Nephron (organoid): Measurements from ENCODE around the gene SAMM50.

ENCODE experiments used
- H3K27ac Mint-ChIP-seq, 3 experiments: 2 replicates each; pipeline ENCODE4 v1.8.0; 2020; ENCODE audit warnings: mixed read lengths in 3 of 3, mild to moderate bottlenecking in 2 of 3, moderate library complexity in 1 of 3
- H3K27me3 Mint-ChIP-seq: 2 replicates; pipeline ENCODE4 v1.8.0; 2021; ENCODE audit warnings: low read depth, mild to moderate bottlenecking, moderate library complexity, mixed read lengths
- H3K36me3 Mint-ChIP-seq: 2 replicates; pipeline ENCODE4 v1.8.0; 2020; ENCODE audit warnings: low read depth, mixed read lengths
- H3K4me1 Mint-ChIP-seq: 2 replicates; pipeline ENCODE4 v1.8.0; 2020; ENCODE audit warnings: mixed read lengths
- H3K4me3 Mint-ChIP-seq, 3 experiments: 2 replicates each; pipeline ENCODE4 v1.8.0; 2020; ENCODE audit warnings: mild to moderate bottlenecking in 3 of 3, mixed read lengths in 3 of 3, moderate library complexity in 2 of 3
- H3K9me3 Mint-ChIP-seq: 2 replicates; pipeline ENCODE4 v1.8.0; 2020; ENCODE audit warnings: mixed read lengths
- TF ChIP-seq, protein P1 (sequence below), 3 experiments: fragments of 200-600 bp; sonication (generic); IDR thresholded peaks; one replicate each; pipeline ENCODE4 v1.5.0; 2021; ENCODE audit warnings: antibody characterized with exemption in 3 of 3; ENCODE audit not compliant: unreplicated experiment in 3 of 3

SAMM50 gene

DNA sequence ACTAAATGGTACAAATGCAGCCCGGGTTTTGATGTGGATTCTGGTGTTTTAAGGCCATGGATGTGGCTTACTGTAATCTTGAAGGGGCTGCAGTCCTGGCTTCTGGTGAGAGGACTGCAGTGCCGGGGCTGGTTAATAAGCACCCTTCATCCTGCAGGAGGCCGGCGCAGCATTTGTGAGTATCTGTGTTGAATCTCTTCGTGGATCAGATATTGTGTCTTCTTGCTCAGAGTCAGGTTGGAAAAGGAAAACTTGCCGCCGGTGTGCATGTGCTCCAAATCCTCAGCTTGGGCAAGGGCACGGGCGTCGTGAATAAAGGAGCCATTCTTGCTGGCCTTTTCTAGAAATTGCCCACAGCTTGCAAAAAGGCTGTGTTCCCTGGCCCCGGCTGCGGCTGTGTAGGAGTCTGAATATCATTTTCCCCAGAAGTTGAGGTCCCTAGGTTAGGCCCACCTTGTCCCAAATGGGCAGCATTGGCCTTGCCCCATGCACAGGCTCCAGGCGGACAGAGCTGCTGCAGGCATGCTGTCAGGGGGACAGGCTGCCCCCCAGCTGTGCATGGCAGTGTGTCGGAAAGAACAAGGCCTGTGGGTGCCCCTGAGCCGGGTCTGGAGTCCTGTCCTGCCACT lies 39.9 kb downstream of the SAMM50 start:
- Mint-ChIP-seq H3K9me3 (no peaks in the 10 kb centered on the region), H3K27me3 (peaks cover 6% of the 10 kb centered on the region)
- TF ChIP-seq, protein P1, sequence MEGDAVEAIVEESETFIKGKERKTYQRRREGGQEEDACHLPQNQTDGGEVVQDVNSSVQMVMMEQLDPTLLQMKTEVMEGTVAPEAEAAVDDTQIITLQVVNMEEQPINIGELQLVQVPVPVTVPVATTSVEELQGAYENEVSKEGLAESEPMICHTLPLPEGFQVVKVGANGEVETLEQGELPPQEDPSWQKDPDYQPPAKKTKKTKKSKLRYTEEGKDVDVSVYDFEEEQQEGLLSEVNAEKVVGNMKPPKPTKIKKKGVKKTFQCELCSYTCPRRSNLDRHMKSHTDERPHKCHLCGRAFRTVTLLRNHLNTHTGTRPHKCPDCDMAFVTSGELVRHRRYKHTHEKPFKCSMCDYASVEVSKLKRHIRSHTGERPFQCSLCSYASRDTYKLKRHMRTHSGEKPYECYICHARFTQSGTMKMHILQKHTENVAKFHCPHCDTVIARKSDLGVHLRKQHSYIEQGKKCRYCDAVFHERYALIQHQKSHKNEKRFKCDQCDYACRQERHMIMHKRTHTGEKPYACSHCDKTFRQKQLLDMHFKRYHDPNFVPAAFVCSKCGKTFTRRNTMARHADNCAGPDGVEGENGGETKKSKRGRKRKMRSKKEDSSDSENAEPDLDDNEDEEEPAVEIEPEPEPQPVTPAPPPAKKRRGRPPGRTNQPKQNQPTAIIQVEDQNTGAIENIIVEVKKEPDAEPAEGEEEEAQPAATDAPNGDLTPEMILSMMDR (IDR thresholded peaks at IDR 0.05; ENCODE audit: unreplicated experiment in 3 of 3) = no peak

DNA sequence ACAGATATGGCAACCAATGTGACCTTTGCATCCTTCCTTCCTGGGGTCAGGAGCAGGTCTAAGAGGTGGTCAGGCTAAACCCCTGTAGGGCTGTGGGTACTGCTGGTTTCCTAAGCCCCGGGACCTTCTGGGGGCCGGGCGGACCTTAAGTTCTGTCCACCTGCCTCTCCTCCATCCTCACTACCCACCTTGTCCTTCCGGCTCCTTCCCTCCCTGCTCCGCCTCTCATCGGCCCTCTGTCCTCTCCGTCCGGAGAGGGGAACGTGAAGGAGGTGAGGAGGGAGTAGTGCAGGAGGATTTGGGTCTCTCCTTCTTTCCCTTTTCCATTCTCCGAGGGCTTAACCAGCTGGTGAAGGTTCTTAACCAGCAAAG lies 40.5 kb downstream of the SAMM50 start:
- Mint-ChIP-seq H3K36me3 (peaks cover 70% of the 10 kb centered on the region), H3K27me3 (peaks cover 8% of the 10 kb centered on the region), H3K4me1 (peaks cover 32% of the 10 kb centered on the region), H3K4me3 (no peak overlapping the region), H3K27ac (peak overlapping the region in 1 of 3 experiments; percentile 19), H3K9me3 (no peaks in the 10 kb centered on the region)
- TF ChIP-seq, protein P1 (IDR thresholded peaks at IDR 0.05; ENCODE audit: unreplicated experiment in 3 of 3) = no peak

More for the DNA sequence above, 39.9 kb downstream of the SAMM50 start:
- Mint-ChIP-seq H3K36me3 (peaks cover 72% of the 10 kb centered on the region), H3K4me3 (peak overlapping the region in 1 of 3 experiments; percentile 24), H3K4me1 (peaks cover 32% of the 10 kb centered on the region), H3K27ac (peak overlapping the region in 2 of 3 experiments; percentile 16 to 69)

DNA sequence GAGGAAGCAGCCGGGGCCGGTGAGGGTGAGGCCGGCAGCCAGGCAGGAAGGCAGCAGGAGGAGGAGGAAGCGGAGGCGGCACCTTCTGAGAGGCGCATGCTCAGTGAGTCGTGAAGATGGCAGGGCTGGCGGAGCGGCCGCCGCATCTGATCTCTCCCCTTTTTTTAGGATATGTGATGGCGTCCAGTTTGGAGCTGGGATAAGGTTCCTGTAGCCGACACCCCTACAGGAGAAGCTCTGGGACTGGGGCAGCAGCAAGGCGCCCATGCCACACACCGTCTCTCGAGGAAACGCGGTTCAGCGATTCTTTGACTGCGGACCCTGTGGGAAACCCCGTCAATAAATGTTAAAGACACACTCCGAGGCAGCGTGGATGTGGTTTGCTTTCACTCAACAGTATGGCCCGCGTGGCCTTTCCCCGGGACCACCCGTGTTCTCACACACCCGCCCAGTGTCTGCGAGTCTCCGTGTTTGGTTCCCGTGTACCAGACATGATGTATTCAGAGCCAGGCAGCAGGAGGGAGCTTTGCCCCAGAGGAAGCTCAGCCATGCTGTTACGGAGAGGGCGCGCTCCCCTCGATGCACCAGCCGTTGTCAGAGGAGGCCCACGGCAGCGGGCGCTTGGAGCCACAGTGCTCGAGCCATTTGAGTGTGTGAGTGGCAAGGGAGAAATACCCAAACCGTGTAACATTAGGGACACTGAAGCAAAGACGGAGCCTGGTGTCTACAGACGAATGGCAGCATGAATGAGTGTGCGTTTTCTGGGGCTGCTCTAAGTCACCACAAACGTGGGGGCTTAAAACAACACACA lies 41.1 kb downstream of the SAMM50 start:
- H3K4me1 Mint-ChIP-seq = peaks cover 34% of the 10 kb centered on the region
- peak overlapping the region in 2 of 3 experiments; percentile 8 to 23 for H3K4me3 Mint-ChIP-seq
- TF ChIP-seq, protein P1 (IDR thresholded peaks at IDR 0.05; ENCODE audit: unreplicated experiment in 3 of 3) = no peak
- H3K36me3 Mint-ChIP-seq = peaks cover 73% of the 10 kb centered on the region
- H3K27me3 Mint-ChIP-seq = peaks cover 10% of the 10 kb centered on the region
- no peaks in the 10 kb centered on the region for H3K9me3 Mint-ChIP-seq
- peak overlapping the region in 2 of 3 experiments; percentile 55 to 61 for H3K27ac Mint-ChIP-seq

DNA sequence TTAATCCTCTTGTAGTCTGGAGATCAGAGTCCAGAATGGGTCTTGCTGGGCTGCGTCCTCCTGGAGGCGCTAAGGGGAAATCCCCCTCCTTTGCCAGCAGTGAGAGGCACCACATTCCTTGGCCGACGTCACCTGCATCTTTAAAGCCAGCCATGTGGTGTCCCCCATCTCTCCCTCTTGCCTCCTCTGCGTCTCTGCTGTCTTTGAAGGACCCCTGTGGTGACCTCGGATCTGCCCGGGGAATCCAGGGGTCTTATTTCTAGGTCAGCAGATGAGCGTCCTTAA lies 41.7 kb downstream of the SAMM50 start:
- peaks cover 10% of the 10 kb centered on the region for H3K27me3 Mint-ChIP-seq
- peaks cover 72% of the 10 kb centered on the region for H3K36me3 Mint-ChIP-seq
- H3K4me3 Mint-ChIP-seq = peak overlapping the region in 1 of 3 experiments; percentile 12
- no peak overlapping the region for H3K27ac Mint-ChIP-seq
- H3K9me3 Mint-ChIP-seq = no peaks in the 10 kb centered on the region
- TF ChIP-seq, protein P1 (IDR thresholded peaks at IDR 0.05; ENCODE audit: unreplicated experiment in 3 of 3) = no peak
- peaks cover 38% of the 10 kb centered on the region for H3K4me1 Mint-ChIP-seq

DNA sequence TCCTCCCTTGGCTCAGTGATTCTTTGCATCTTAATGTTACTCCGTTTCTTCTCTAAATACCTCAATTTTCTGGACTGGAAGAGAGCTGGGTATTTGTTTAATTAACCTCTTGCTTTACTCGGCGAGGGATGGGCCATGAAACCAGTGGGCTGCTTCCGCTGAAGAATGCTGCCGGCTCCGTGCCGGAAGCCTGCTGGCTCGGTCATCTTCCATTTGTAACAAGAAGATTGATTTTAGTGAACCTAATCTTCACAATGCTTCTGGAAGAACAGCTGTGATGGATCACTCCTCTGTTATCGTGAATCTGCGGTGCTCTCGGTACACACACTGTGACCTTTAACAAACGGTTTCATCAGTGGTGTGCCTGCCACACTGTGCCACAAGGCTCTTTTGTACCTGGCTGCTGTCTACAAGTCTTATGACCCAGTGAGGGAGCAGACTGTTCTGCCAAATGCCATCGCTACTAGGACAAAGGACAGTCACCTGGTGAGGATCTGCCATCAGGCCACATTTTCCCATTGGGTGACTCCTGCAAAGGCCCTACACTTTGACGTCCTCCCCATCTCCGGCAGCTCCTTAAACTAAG lies 43.5 kb downstream of the SAMM50 start:
- peaks cover 57% of the 10 kb centered on the region for H3K36me3 Mint-ChIP-seq

More for the DNA sequence above, 43.5 kb downstream of the SAMM50 start:
- H3K9me3 Mint-ChIP-seq = no peaks in the 10 kb centered on the region
- peak overlapping the region in 1 of 3 experiments; percentile 50 for H3K4me3 Mint-ChIP-seq
- peaks cover 10% of the 10 kb centered on the region for H3K27me3 Mint-ChIP-seq
- H3K4me1 Mint-ChIP-seq = peaks cover 46% of the 10 kb centered on the region
- TF ChIP-seq, protein P1 (IDR thresholded peaks at IDR 0.05; ENCODE audit: unreplicated experiment in 3 of 3) = no peak
- peak overlapping the region; percentile 57 to 89 (median 69) for H3K27ac Mint-ChIP-seq
